HCT116 (cell line): Measurements from ENCODE around the gene C1orf53. TPM values are rescaled to one million over a fixed set of nuclear protein-coding genes. Genes with fewer than 3 reads are reported as not detected.

Experiments used
- ATAC-seq: fragments of 200-7000 bp; cut with Tn5 transposase; 2 replicates; pipeline ENCODE4 v1.9.1; 2020; ENCODE audit warnings: mild to moderate bottlenecking, moderate library complexity
- BruUV-seq: library from RNA; stranded (reverse); fragments of 400-500 nt; replicated peaks from 2 replicates; lab custom pipeline; 2021; lab: Mats Ljungman, UMichigan
- CTCF ChIA-PET: fragments of 300-600 bp; sonication (Branson Sonifier 250); formaldehyde crosslinking; loops from one replicate; lab custom pipeline; 2021; ENCODE audit warnings: antibody characterized with exemption; lab: Charles Lee
- POLR2A ChIA-PET: fragments of 300-600, 350-600 bp; sonication (Branson Sonifier 250); formaldehyde crosslinking; loops from one replicate; lab custom pipeline; 2021; ENCODE audit warnings: antibody characterized with exemption; lab: Charles Lee
- RAD21 ChIA-PET, 2 experiments: fragments of 300-600 bp; sonication (Branson Sonifier 250); formaldehyde crosslinking; loops; one replicate each; lab custom pipeline; 2023; ENCODE audit warnings: low total read pairs in 2 of 2; ENCODE audit not compliant: uncharacterized antibody in 2 of 2, unreplicated experiment in 2 of 2, low non-redundant PET in 1 of 2; lab: Charles Lee
- DNase-seq: peaks from one replicate; pipeline ENCODE4 v3.0.0-alpha.2; 2010; ENCODE audit warnings: low read depth, low spot score
- H2AFZ ChIP-seq: fragments of 200-600 bp; shearing (Covaris generic), sonication (generic); 2 replicates; pipeline ENCODE4 v1.6.1; 2017; ENCODE audit warnings: low read depth, mixed run types, mixed read lengths, antibody characterized with exemption, low read length; ENCODE audit not compliant: poor library complexity, severe bottlenecking
- H3K27ac ChIP-seq: 2 replicates; pipeline ENCODE4 v1.5.1; 2012; ENCODE audit warnings: low read depth, low read length
- H3K27me3 ChIP-seq: fragments of 200-600 bp; sonication (generic); 2 replicates; pipeline ENCODE4 v1.6.1; 2016; ENCODE audit warnings: mixed run types, low read length, mixed read lengths; ENCODE audit not compliant: insufficient read depth
- H3K36me3 ChIP-seq, 2 experiments: fragments of 200-500 bp in 1 of 2; fragments of 200-600 bp in 1 of 2; sonication (Bioruptor generic) in 1 of 2; sonication (generic) in 1 of 2; 2 replicates each; pipeline versions ENCODE4 v1.5.1 to v1.6.1; 2014 to 2016; ENCODE audit warnings: low read length in 2 of 2, inconsistent platforms in 1 of 2, mixed read lengths in 1 of 2, mixed run types in 1 of 2; ENCODE audit not compliant: insufficient read depth in 2 of 2, control insufficient read depth in 1 of 2
- H3K4me1 ChIP-seq, 2 experiments: fragments of 200-600 bp in 1 of 2; sonication (generic) in 1 of 2; 2 replicates each; pipeline versions ENCODE4 v1.5.1 to v1.6.1; 2012 to 2017; ENCODE audit warnings: low read length in 2 of 2, inconsistent platforms in 1 of 2, mild to moderate bottlenecking in 1 of 2, mixed read lengths in 1 of 2, mixed run types in 1 of 2, moderate library complexity in 1 of 2; ENCODE audit not compliant: insufficient read depth in 2 of 2, control insufficient read depth in 1 of 2
- H3K4me2 ChIP-seq: fragments of 200-600 bp; sonication (generic); 2 replicates; pipeline ENCODE4 v1.6.1; 2017; ENCODE audit warnings: mixed run types, low read length, mixed read lengths
- H3K4me3 ChIP-seq, 2 experiments: fragments of 200-600 bp in 1 of 2; sonication (generic) in 1 of 2; replicated peaks in 1 of 2; 2 replicates each; pipeline ENCODE4 v1.5.1; 2011 to 2016; ENCODE audit warnings: low read length in 2 of 2, control low read depth in 1 of 2, low read depth in 1 of 2, mild to moderate bottlenecking in 1 of 2, mixed read lengths in 1 of 2, mixed run types in 1 of 2
- H3K79me2 ChIP-seq: fragments of 200-600 bp; sonication (generic); 2 replicates; pipeline ENCODE4 v1.6.1; 2017; ENCODE audit warnings: mild to moderate bottlenecking, mixed run types, low read length, moderate library complexity, mixed read lengths; ENCODE audit not compliant: insufficient read depth
- H3K9ac ChIP-seq: fragments of 200-600 bp; sonication (generic); 2 replicates; pipeline ENCODE4 v1.6.1; 2016; ENCODE audit warnings: low read length, mixed read lengths
- H3K9me2 ChIP-seq: fragments of 200-600 bp; sonication (generic), shearing (Covaris generic); 2 replicates; pipeline ENCODE4 v1.6.1; 2017; ENCODE audit warnings: mixed run types, mild to moderate bottlenecking, moderate library complexity; ENCODE audit not compliant: insufficient read depth
- H3K9me3 ChIP-seq, 2 experiments: fragments of 200-500 bp in 1 of 2; fragments of 200-600 bp in 1 of 2; sonication (Bioruptor generic) in 1 of 2; sonication (generic) in 1 of 2; 2 replicates each; pipeline ENCODE4 v1.6.1; 2014 to 2017; ENCODE audit warnings: low read length in 2 of 2, mixed read lengths in 2 of 2, inconsistent platforms in 1 of 2, low read depth in 1 of 2, mild to moderate bottlenecking in 1 of 2, mixed run types in 1 of 2, moderate library complexity in 1 of 2; ENCODE audit not compliant: control insufficient read depth in 1 of 2, insufficient read depth in 1 of 2
- H4K20me1 ChIP-seq: fragments of 200-600 bp; sonication (generic), shearing (Covaris generic); 2 replicates; pipeline ENCODE4 v1.6.1; 2017; ENCODE audit warnings: mixed run types, mild to moderate bottlenecking, moderate library complexity; ENCODE audit not compliant: insufficient read depth
- CBX3 ChIP-seq: IDR thresholded peaks from 2 replicates; pipeline ENCODE4 v1.6.1; 2012; ENCODE audit warnings: low read depth
- CEBPB ChIP-seq: IDR thresholded peaks from 2 replicates; pipeline ENCODE4 v1.6.1; 2012; ENCODE audit warnings: low read depth
- ELF1 ChIP-seq: IDR thresholded peaks from 2 replicates; pipeline ENCODE4 v1.6.1; 2012; ENCODE audit warnings: low read depth, borderline replicate concordance
- EZH2 ChIP-seq: fragments of 200-600 bp; sonication (generic); IDR thresholded peaks from 2 replicates; pipeline ENCODE4 v1.6.1; 2017; ENCODE audit warnings: antibody characterized with exemption, mixed run types
- RAD21 ChIP-seq: IDR thresholded peaks from 2 replicates; pipeline ENCODE4 v1.6.1; 2012; ENCODE audit warnings: low read depth, mild to moderate bottlenecking
- TCF7L2 ChIP-seq: IDR thresholded peaks from 2 replicates; pipeline ENCODE4 v1.7.0; 2011; ENCODE audit warnings: borderline replicate concordance, inconsistent platforms; ENCODE audit not compliant: insufficient read depth, insufficient read length; ENCODE audit errors: extremely low read depth
- YY1 ChIP-seq: IDR thresholded peaks from 2 replicates; pipeline ENCODE4 v1.6.1; 2011; ENCODE audit warnings: low read length, low read depth, moderate library complexity, mild to moderate bottlenecking; ENCODE audit not compliant: insufficient replicate concordance; ENCODE audit errors: extremely low read depth
- ZFX ChIP-seq: fragments of 450-650 bp; IDR thresholded peaks from 2 replicates; pipeline ENCODE4 v1.6.1; 2017
- ZNF274 ChIP-seq: fragments of 200-500 bp; sonication (Bioruptor generic); IDR thresholded peaks from 2 replicates; pipeline ENCODE4 v1.6.1; 2014; ENCODE audit warnings: mild to moderate bottlenecking, low read depth, low read length, inconsistent platforms
- intact Hi-C: fragments of 100-400 bp; cut with micrococcal nuclease; formaldehyde crosslinking; loops from 2 replicates; pipeline ENCODE4 v1.10.0; 2022
- total RNA-seq: library from RNA; stranded (reverse); gene quantifications from one replicate; pipeline ENCODE4 v1.2.1, GENCODE V29; 2021; ENCODE audit not compliant: unreplicated experiment
- TF ChIP-seq, protein P1 (sequence below), 3 experiments: fragments of 200-600 bp in 1 of 3; sonication (generic) in 1 of 3; IDR thresholded peaks in 2 of 3; conservative IDR thresholded peaks in 1 of 3; 2 replicates each; pipeline ENCODE4 v1.5.1; 2012 to 2017; ENCODE audit warnings: low read depth in 2 of 3, low read length in 2 of 3, antibody characterized with exemption in 1 of 3, borderline replicate concordance in 1 of 3, control low read depth in 1 of 3, mild to moderate bottlenecking in 1 of 3, mixed read lengths in 1 of 3, mixed run types in 1 of 3, moderate library complexity in 1 of 3; ENCODE audit not compliant: insufficient read depth in 1 of 3

The C1orf53 gene
- total RNA-seq, 1 experiment from 2014 or later: 4.2 TPM

GRCh38 chr1:197915862-197916499, 13.6 kb downstream of the C1orf53 start:
- Histone ChIP-seq H3K4me3 (peak overlapping the region; percentile 36 to 54), H3K36me3 (no peaks in the 10 kb centered on the region), H3K9ac (peak overlapping the region; percentile 38), H3K27ac (no peak overlapping the region), H3K79me2 (no peaks in the 10 kb centered on the region), H3K9me3 (no peaks in the 10 kb centered on the region), H2AFZ (peak overlapping the region; percentile 94), H3K9me2 (no peaks in the 10 kb centered on the region), H3K4me2 (peak overlapping the region; percentile 84), H3K27me3 (no peaks in the 10 kb centered on the region), H4K20me1 (no peaks in the 10 kb centered on the region), H3K4me1 (peaks cover 5 to 15% of the 10 kb centered on the region in 2 experiments; a peak in 3 of 4 replicates)
- ChIA-PET CTCF (interaction anchor here (0.7 to 3.2 kb wide), 10 partner anchors 9 to 396 kb away, joined by 3 to 19 read pairs (median 4); partner anchors contain the start of gene C1orf53), RAD21 (no interaction called here), POLR2A (no interaction called here)
- DNase-seq (peak; percentile 53), ATAC-seq (peak; percentile 97)
- no TSS peak for BruUV-seq
- intact Hi-C loops: loop anchor here (2.0 kb wide), 1 partner anchor 297 kb away; no protein-coding TSS in a partner anchor
- peak; percentile 71 for TF ChIP-seq TCF7L2
- TF ChIP-seq ELF1: no peak
- peak; percentile 50 for TF ChIP-seq YY1
- no peak for TF ChIP-seq EZH2
- 0 out of 2 replicates have a peak, but pooled peaks have one; percentile 12 for TF ChIP-seq CBX3
- no peak for TF ChIP-seq CEBPB
- TF ChIP-seq ZNF274: no peak
- TF ChIP-seq RAD21: peak; percentile 57
- no peak for TF ChIP-seq ZFX
- TF ChIP-seq, protein P1, sequence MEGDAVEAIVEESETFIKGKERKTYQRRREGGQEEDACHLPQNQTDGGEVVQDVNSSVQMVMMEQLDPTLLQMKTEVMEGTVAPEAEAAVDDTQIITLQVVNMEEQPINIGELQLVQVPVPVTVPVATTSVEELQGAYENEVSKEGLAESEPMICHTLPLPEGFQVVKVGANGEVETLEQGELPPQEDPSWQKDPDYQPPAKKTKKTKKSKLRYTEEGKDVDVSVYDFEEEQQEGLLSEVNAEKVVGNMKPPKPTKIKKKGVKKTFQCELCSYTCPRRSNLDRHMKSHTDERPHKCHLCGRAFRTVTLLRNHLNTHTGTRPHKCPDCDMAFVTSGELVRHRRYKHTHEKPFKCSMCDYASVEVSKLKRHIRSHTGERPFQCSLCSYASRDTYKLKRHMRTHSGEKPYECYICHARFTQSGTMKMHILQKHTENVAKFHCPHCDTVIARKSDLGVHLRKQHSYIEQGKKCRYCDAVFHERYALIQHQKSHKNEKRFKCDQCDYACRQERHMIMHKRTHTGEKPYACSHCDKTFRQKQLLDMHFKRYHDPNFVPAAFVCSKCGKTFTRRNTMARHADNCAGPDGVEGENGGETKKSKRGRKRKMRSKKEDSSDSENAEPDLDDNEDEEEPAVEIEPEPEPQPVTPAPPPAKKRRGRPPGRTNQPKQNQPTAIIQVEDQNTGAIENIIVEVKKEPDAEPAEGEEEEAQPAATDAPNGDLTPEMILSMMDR (IDR thresholded peaks at IDR 0.05 in 2 of 3, conservative IDR thresholded peaks at IDR 0.05 in 1 of 3; ENCODE audit: borderline replicate concordance in 1 of 3, insufficient read depth in 1 of 3, low read depth in 2 of 3, low read length in 2 of 3): peak; percentile 65 to 78 (median 75); a peak in 5 of 6 replicates
